Ramos (cell line): Measurements from ENCODE around the gene SLC7A5.

Experiments
- in situ Hi-C: fragments of 300-500 bp; cut with MboI; formaldehyde crosslinking; loops from one replicate; pipeline ENCODE4 v1.14.3; 2022; ENCODE audit warnings: low sequenced_read_pairs; ENCODE audit not compliant: unreplicated experiment

SLC7A5 gene

DNA sequence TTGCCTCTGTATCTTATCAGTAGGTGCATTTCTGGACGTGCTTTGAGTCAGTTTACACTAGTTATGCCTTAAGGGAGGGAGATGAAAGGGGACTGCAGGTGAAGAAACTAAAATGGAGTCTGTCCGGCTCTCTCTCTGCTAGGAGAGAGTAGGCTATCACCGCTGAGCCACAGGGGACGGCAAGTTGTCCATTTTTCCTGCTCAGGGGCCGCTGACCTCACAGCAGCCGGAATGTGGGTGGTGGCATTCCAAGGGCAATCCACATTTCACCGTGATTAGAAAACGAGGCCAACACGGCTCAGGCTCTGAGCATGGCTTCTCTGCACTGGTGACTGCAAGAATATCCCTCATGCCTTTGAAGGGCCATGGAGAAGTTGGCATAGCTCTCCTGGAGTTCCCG is 84.5 kb downstream of the SLC7A5 start:
- in situ Hi-C loops = loop anchor here (5.0 kb wide), 1 partner anchor 82 kb away; the partner anchor contains the start of gene SLC7A5

DNA sequence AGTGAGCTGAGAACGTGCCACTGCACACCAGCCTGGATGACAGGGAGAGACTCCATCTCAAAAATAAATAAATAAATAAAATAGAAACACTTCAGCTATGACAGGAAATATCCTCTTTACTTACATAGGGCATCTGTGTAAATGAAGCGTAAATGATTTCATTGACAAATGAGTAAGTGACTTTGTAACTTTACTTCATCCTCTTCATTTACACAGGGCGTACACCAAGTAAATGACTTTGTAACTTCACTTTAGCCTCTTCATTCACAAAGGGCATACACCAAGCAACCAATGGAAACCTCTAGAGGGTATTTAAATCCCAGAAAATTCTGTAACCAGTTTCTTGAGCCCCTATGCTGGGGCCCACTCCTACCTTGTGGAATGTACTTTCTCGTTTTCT is 87.3 kb downstream of the SLC7A5 start:
- in situ Hi-C loops = loop anchor here (5.0 kb wide), 1 partner anchor 85 kb away; the partner anchor contains the start of gene SLC7A5

DNA sequence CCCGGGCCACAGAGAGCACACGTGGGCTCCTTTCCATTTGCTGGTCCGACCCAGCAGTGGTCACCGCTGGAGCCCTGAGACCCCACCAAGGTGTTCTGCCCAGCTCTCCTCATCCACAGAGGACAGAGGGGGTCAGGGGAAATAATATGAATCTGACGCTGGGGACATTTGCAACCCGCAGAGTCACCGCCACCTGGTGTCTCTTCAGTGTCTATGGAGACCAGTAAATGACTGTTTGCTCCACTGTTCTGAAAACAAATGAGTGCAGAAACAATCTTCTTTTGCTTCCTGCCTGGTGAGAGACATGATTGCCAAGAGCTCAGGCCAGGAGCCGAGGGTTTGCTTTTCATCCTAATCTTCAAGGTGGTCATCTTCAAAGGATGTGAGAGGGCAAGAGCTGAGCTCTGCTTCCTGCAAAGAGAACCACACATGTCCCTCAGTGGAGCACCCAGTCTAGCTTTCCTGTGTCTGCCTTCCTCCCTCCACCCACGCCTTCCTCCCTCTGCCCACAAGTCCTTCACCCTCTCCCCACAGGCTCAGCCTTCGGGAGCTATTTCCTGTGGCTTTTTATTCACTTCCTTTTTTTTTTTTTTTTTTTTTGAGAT is 88.8 kb downstream of the SLC7A5 start:
- in situ Hi-C loops = loop anchor here (5.0 kb wide), 1 partner anchor 87 kb away; the partner anchor contains the start of gene SLC7A5
